CD4-positive, alpha-beta T cell treated with Interleukin-2 at 100 ng/mL for 4 hours (primary cell): ENCODE results near the gene HSDL2.
"Not testable (repeated sequence)": the region's sequence is repeated elsewhere in the genome, so short reads cannot be mapped to it uniquely, and the experiment has no call there.

Source experiments
- DNase-seq: peaks from one replicate; pipeline ENCODE4 v3.0.0-alpha.2; 2020; ENCODE audit warnings: low spot score

Gene HSDL2

DNA sequence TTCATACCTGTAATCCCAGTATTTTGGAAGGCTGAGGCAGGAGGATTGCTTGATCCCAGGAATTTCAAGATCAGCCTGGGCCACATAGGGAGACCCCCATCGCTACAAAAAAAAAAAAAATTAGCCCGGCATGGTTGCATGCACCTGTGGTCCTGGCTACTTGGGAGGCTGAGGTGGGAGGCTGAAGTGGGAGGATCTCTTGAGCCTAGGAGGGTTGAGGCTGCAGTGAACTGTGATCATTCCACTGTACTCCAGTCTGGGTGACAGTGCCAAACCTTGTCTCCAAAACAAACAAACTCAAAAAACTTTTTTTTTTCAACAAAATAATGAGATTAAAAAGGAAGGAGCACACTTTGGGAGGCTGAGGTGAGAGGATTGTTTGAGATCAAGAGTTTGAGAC, 120.9 kb downstream of the HSDL2 start:
- no peak for DNase-seq

DNA sequence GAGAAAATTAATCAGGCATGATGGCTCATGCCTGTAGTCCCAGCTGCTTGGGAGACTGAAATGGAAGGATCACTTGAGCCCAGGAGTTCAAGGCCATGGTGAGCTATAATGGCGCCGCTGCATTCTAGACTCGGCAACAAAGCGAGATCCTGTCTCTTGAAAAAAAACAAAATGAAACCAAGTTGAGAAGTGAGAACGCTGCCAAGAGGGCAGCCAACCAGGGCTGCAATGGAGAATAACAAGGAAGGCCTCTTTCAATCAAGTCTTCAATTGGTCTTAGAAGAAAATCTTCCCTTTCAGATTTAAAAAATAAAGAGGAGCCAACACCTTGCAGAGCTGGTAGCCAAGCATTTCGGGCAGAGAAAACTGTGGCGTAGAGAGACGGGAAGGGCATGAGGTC, 121.4 kb downstream of the HSDL2 start:
- no peak for DNase-seq

DNA sequence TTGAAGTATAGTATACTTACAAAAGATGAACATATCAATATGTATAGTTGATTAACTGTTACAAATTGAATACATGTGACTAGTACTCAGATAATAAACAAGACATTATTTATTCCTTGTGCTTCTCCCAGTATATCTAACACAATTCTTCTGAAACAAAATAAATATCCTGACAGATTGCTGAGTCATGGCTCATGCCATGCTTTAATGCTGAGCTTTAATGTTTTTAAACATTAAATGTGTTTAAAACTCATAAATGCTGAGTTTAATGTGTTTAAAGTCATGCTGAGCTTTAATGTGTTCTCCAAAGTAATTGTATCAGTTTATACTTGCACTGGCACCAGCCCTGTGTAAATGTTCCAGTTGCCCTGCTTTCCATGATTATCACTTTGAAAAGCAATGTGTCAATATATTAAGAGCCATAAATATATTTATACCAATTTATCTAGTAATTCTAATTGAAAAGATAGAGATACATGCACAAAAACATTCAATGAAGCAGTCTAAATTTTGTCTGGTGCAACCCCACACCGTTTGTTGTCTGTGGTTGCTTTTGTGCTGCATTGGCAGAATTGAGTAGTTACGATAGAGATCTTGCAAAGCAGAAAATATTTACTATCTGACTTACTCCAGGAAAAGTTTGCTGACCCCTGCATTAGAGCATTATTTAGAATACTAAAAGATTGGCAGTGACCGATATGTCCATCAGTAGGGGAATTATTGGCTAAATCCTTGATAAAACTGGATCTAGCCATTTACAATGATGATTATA, 122.5 kb downstream of the HSDL2 start:
- DNase-seq = no peak

- DNase-seq = no peak
Observed at GRCh38 chr9:112503170-112503569, 123.3 kb downstream of the HSDL2 start.

GRCh38 chr9:112505086-112505485, 125.2 kb downstream of the HSDL2 start:
- DNase-seq = no peak

GRCh38 chr9:112505607-112506006, 125.7 kb downstream of the HSDL2 start:
- no peak for DNase-seq

- no peak for DNase-seq
Observed at GRCh38 chr9:112506571-112506970, 126.7 kb downstream of the HSDL2 start.

DNA sequence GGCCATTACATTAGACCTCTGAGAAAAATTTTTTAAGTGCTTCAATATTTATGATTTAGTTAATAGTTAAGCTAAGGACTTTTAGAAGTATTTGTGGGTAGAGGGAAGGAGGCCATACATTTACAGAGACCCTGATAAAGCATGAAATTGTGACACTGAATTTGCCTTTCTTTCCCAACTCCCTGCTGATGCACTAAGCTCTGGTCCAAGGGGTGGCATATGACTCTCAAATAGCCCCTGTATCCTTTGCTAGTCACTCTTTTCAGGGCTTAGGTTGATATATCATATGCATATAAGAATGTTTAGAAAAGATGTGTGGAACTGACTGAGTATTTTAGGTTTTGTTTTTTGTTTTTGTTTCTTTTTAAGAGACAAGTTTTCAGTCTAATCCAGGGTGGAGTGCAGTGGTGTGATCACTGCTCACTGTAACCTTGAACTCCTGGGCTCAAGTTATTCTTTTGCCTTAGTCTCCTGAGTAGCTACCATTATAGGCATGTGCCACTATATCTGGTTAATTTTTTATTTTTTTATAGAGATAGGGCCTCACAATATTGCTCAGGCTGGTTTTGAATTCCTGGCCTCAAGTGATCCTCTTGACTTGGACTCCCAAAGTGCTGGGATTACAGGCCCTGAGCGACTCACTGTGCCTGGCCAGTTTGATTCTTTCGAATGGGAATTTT, 127.2 kb downstream of the HSDL2 start:
- no peak for DNase-seq

DNA sequence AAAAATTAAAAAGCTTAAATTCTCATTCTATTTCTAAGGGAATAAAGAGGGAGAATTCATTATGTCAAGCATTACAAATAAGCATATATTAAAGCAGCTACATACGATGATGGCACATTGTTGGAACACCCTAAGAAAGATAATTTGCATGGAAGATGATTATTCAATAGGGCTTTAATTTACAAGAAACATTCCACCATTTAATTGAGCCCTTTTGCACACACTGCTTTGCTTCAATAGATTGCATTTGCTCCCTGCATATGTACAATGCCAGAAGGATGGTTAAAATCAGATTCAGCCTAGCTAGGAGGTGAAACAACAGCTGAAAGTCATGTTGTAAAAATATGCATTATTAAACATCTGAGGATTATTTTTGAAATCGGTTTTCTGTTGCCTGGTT, 128.5 kb downstream of the HSDL2 start:
- DNase-seq = no peak

GRCh38 chr9:112512377-112512776, 132.5 kb downstream of the HSDL2 start:
- DNase-seq = not testable (repeated sequence)

DNA sequence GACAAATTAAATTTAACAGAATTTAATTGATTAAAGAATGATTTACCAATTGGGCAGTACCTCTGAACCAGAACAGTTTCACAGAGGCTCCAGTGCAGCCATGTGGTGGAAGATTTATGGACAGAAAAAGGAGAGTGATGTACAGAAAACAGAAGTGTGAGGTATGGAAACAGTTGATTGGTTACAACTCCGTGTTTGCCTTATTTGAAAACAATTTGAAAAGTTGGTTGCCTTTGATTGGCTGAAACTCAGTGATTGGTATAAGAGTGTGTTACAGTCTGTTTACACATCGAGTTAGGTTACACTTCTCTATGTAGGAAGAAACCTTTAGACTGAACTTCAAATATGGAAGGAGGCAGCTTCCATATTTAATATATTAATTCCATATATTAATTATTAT, 136.9 kb downstream of the HSDL2 start:
- no peak for DNase-seq

GRCh38 chr9:112520069-112520468, 140.2 kb downstream of the HSDL2 start:
- DNase-seq = no peak

GRCh38 chr9:112520656-112521055, 140.7 kb downstream of the HSDL2 start:
- no peak for DNase-seq
